CD4-positive, CD25-positive, alpha-beta regulatory T cell (primary cell): ENCODE results near the gene CHCHD3. TPM values are rescaled to one million over a fixed set of nuclear protein-coding genes. Genes with fewer than 3 reads are reported as not detected.
"Not testable (repeated sequence)": the region's sequence is repeated elsewhere in the genome, so short reads cannot be mapped to it uniquely, and the experiment has no call there.

ENCODE experiments used
- ATAC-seq, 2 donors: fragments of 150-1000 bp; cut with Tn5 transposase; one replicate each; pipeline ENCODE4 v1.10.0; 2021; ENCODE audit warnings: low read depth in 2 of 2, moderate number of reproducible peaks in 2 of 2, moderate library complexity in 1 of 2
- DNase-seq, 3 donors: peaks; one replicate each; pipeline versions ENCODE4 v3.0.0 to v3.0.0-alpha.2; 2012 to 2022; ENCODE audit warnings: mixed read lengths in 1 of 3
- H3K27ac ChIP-seq: one replicate; pipeline ENCODE4 v1.7.0; 2013; ENCODE audit warnings: mild to moderate bottlenecking, low read length; ENCODE audit not compliant: insufficient read depth, poor library complexity, severe bottlenecking
- H3K27me3 ChIP-seq: one replicate; pipeline ENCODE4 v1.7.0; 2013; ENCODE audit warnings: low read length; ENCODE audit not compliant: control insufficient read depth, insufficient read depth
- H3K36me3 ChIP-seq: one replicate; pipeline ENCODE4 v1.7.0; 2013; ENCODE audit warnings: mild to moderate bottlenecking, low read length, moderate library complexity; ENCODE audit not compliant: control insufficient read depth, insufficient read depth
- H3K4me1 ChIP-seq: 2 replicates; pipeline ENCODE4 v1.7.0; 2013; ENCODE audit warnings: mild to moderate bottlenecking, low read length; ENCODE audit not compliant: insufficient read depth, control insufficient read depth, poor library complexity, severe bottlenecking
- H3K4me3 ChIP-seq: one replicate; pipeline ENCODE4 v1.7.0; 2013; ENCODE audit warnings: low read depth, mild to moderate bottlenecking, low read length, moderate library complexity
- H3K9me3 ChIP-seq, 2 experiments: 1 replicate in 1 of 2; 2 replicates in 1 of 2; pipeline ENCODE4 v1.7.0; 2013; ENCODE audit warnings: low read length in 2 of 2, mild to moderate bottlenecking in 1 of 2, moderate library complexity in 1 of 2; ENCODE audit not compliant: control insufficient read depth in 2 of 2
- H3K27ac Mint-ChIP-seq, 3 donors: one replicate each; pipeline ENCODE4 v1.8.0; 2020 to 2022; ENCODE audit warnings: mild to moderate bottlenecking in 3 of 3, mixed read lengths in 3 of 3, moderate library complexity in 2 of 3
- H3K27me3 Mint-ChIP-seq: one replicate; pipeline ENCODE4 v1.8.0; 2022; ENCODE audit warnings: mild to moderate bottlenecking, mixed read lengths
- H3K36me3 Mint-ChIP-seq: one replicate; pipeline ENCODE4 v1.8.0; 2020; ENCODE audit warnings: mixed read lengths
- H3K4me1 Mint-ChIP-seq, 4 donors: one replicate each; pipeline ENCODE4 v1.8.0; 2020 to 2022; ENCODE audit warnings: mixed read lengths in 4 of 4, mild to moderate bottlenecking in 1 of 4
- H3K4me3 Mint-ChIP-seq, 4 donors: one replicate each; pipeline ENCODE4 v1.8.0; 2020 to 2022; ENCODE audit warnings: mild to moderate bottlenecking in 4 of 4, mixed read lengths in 4 of 4, moderate library complexity in 3 of 4
- H3K9me3 Mint-ChIP-seq, 7 donors: one replicate each; pipeline ENCODE4 v1.8.0; 2020 to 2022; ENCODE audit warnings: mixed read lengths in 7 of 7, mild to moderate bottlenecking in 3 of 7, moderate library complexity in 2 of 7
- polyA plus RNA-seq, 4 donors: library from polyadenylated mRNA; unstranded; fragments of 300-500 nt; fragmentation: Illumina TruSeq; gene quantifications; one replicate each; pipeline ENCODE4 v1.2.3, GENCODE V29; 2021
- total RNA-seq: library from RNA; stranded (reverse); gene quantifications from one replicate; pipeline ENCODE4 v1.2.3, GENCODE V29; 2022

The CHCHD3 gene
- total and polyA plus RNA-seq, 5 donors from 2014 or later: 31.5 to 63.2 (median 43.3) TPM

GRCh38 chr7:132897093-132897687 is 184.7 kb downstream of the CHCHD3 start:
- Mint-ChIP-seq H3K9me3 (peaks cover 0 to 3% (median 0%) of the 10 kb centered on the region in 7 donors), H3K4me1 (peaks cover 0 to 11% (median 4%) of the 10 kb centered on the region in 4 donors), H3K36me3 (peaks cover 36% of the 10 kb centered on the region)

GRCh38 chr7:132895231-132895630 is 186.7 kb downstream of the CHCHD3 start:
- H3K4me3 ChIP-seq: no peak overlapping the region
- no peaks in the 10 kb centered on the region for H3K36me3 ChIP-seq
- H3K9me3 ChIP-seq: no peaks in the 10 kb centered on the region
- no peak overlapping the region for H3K27ac ChIP-seq
- DNase-seq: no peak
- Mint-ChIP-seq H3K36me3 (peaks cover 37% of the 10 kb centered on the region), H3K27ac (no peak overlapping the region), H3K4me3 (no peak overlapping the region), H3K9me3 (peaks cover 0 to 3% (median 0%) of the 10 kb centered on the region in 7 donors), H3K27me3 (no peaks in the 10 kb centered on the region), H3K4me1 (peaks cover 0 to 9% (median 5%) of the 10 kb centered on the region in 4 donors)
- ATAC-seq: no peak
- no peaks in the 10 kb centered on the region for H3K4me1 ChIP-seq
- H3K27me3 ChIP-seq: no peaks in the 10 kb centered on the region

More at GRCh38 chr7:132897093-132897687, 184.7 kb downstream of the CHCHD3 start:
- DNase-seq (no peak), ATAC-seq (no peak)
- Mint-ChIP-seq H3K27me3 (no peaks in the 10 kb centered on the region), H3K4me3 (no peak overlapping the region), H3K27ac (no peak overlapping the region)
- Histone ChIP-seq H3K36me3 (no peaks in the 10 kb centered on the region), H3K27ac (no peak overlapping the region), H3K4me3 (no peak overlapping the region), H3K27me3 (no peaks in the 10 kb centered on the region), H3K9me3 (no peaks in the 10 kb centered on the region), H3K4me1 (no peaks in the 10 kb centered on the region)

- no peak overlapping the region for H3K4me3 Mint-ChIP-seq
- Histone ChIP-seq H3K36me3 (no peaks in the 10 kb centered on the region), H3K27me3 (no peaks in the 10 kb centered on the region), H3K4me1 (no peaks in the 10 kb centered on the region), H3K27ac (no peak overlapping the region), H3K9me3 (no peaks in the 10 kb centered on the region), H3K4me3 (no peak overlapping the region)
- DNase-seq (no peak), ATAC-seq (no peak)
- H3K27me3 Mint-ChIP-seq: no peaks in the 10 kb centered on the region
- peaks cover 0 to 9% (median 2%) of the 10 kb centered on the region in 4 donors for H3K4me1 Mint-ChIP-seq
- no peak overlapping the region for H3K27ac Mint-ChIP-seq
- peaks cover 0 to 3% (median 0%) of the 10 kb centered on the region in 7 donors for H3K9me3 Mint-ChIP-seq
- peaks cover 33% of the 10 kb centered on the region for H3K36me3 Mint-ChIP-seq
These were observed 188.3 kb downstream of the CHCHD3 start for GRCh38 chr7:132893560-132893959.

GRCh38 chr7:132892744-132893143 is 189.1 kb downstream of the CHCHD3 start:
- not testable (repeated sequence) for H3K27ac Mint-ChIP-seq, H3K4me1 ChIP-seq, H3K9me3 ChIP-seq, H3K4me1 Mint-ChIP-seq, H3K36me3 ChIP-seq, H3K27me3 Mint-ChIP-seq, H3K4me3 Mint-ChIP-seq, DNase-seq, H3K4me3 ChIP-seq, H3K27me3 ChIP-seq, ATAC-seq, H3K9me3 Mint-ChIP-seq, H3K27ac ChIP-seq
- H3K36me3 Mint-ChIP-seq: peaks cover 29% of the 10 kb centered on the region

GRCh38 chr7:132891554-132891953 is 190.3 kb downstream of the CHCHD3 start:
- Histone ChIP-seq H3K27ac (no peak overlapping the region), H3K9me3 (no peaks in the 10 kb centered on the region), H3K27me3 (no peaks in the 10 kb centered on the region), H3K36me3 (no peaks in the 10 kb centered on the region), H3K4me1 (no peaks in the 10 kb centered on the region), H3K4me3 (no peak overlapping the region)
- DNase-seq (no peak), ATAC-seq (no peak)
- H3K4me3 Mint-ChIP-seq: no peak overlapping the region
- no peaks in the 10 kb centered on the region for H3K27me3 Mint-ChIP-seq
- H3K27ac Mint-ChIP-seq: peak overlapping the region in 1 of 3 donors; percentile 6
- H3K9me3 Mint-ChIP-seq: peaks cover 0 to 3% (median 0%) of the 10 kb centered on the region in 7 donors
- H3K4me1 Mint-ChIP-seq: peaks cover 0 to 9% (median 3%) of the 10 kb centered on the region in 4 donors
- peaks cover 22% of the 10 kb centered on the region for H3K36me3 Mint-ChIP-seq

- H3K4me3 Mint-ChIP-seq: peak overlapping the region in 2 of 4 donors; percentile 54 to 66
- DNase-seq: peak in 2 of 3 donors; percentile 13 to 64
- H3K27ac Mint-ChIP-seq: peak overlapping the region; percentile 30 to 85 (median 50)
- no peaks in the 10 kb centered on the region for H3K9me3 Mint-ChIP-seq
- Histone ChIP-seq H3K27me3 (no peaks in the 10 kb centered on the region), H3K27ac (no peak overlapping the region), H3K9me3 (no peaks in the 10 kb centered on the region), H3K36me3 (no peaks in the 10 kb centered on the region), H3K4me1 (peaks cover 5% of the 10 kb centered on the region), H3K4me3 (peak overlapping the region; percentile 11)
- peak; percentile 40 to 42 for ATAC-seq
- peaks cover 7% of the 10 kb centered on the region for H3K36me3 Mint-ChIP-seq
- no peaks in the 10 kb centered on the region for H3K27me3 Mint-ChIP-seq
- peaks cover 23 to 29% (median 25%) of the 10 kb centered on the region in 4 donors for H3K4me1 Mint-ChIP-seq
These were observed 199.0 kb downstream of the CHCHD3 start for GRCh38 chr7:132882714-132883428.

GRCh38 chr7:132881317-132881716 is 200.6 kb downstream of the CHCHD3 start:
- no peak overlapping the region for H3K4me3 ChIP-seq
- no peak for DNase-seq
- no peaks in the 10 kb centered on the region for H3K27me3 ChIP-seq
- no peaks in the 10 kb centered on the region for H3K36me3 ChIP-seq
- no peak for ATAC-seq
- peaks cover 7% of the 10 kb centered on the region for H3K36me3 Mint-ChIP-seq
- no peaks in the 10 kb centered on the region for H3K9me3 ChIP-seq
- H3K4me1 ChIP-seq: peaks cover 5% of the 10 kb centered on the region
- peaks cover 19 to 29% (median 24%) of the 10 kb centered on the region in 4 donors for H3K4me1 Mint-ChIP-seq
- H3K27ac ChIP-seq: no peak overlapping the region
- H3K27ac Mint-ChIP-seq: no peak overlapping the region
- no peaks in the 10 kb centered on the region for H3K9me3 Mint-ChIP-seq
- H3K4me3 Mint-ChIP-seq: no peak overlapping the region
- no peaks in the 10 kb centered on the region for H3K27me3 Mint-ChIP-seq
